Renal cortical epithelial cell (primary cell): ENCODE measurements around the gene FGF19. TPM values are rescaled to one million over a fixed set of nuclear protein-coding genes. Genes with fewer than 3 reads are reported as not detected.

Source experiments
- DNase-seq: peaks from one replicate; pipeline ENCODE4 v3.0.0-alpha.2; 2011; ENCODE audit warnings: low read depth
- total RNA-seq: library from RNA; depleted of rRNA; stranded (reverse); fragments of >200 nt; gene quantifications from 2 replicates; pipeline ENCODE4 v1.2.3, GENCODE V29; 2014

Gene FGF19
- total RNA-seq = not detected in 2 replicates

GRCh38 chr11:69703768-69704507 lies at the start of gene FGF19:
FGF19 (minus strand) TSS chr11:69704022; CDS start chr11:69703876, 146 bp downstream.
- no peak for DNase-seq

GRCh38 chr11:69752890-69753289 lies 49.1 kb upstream of the FGF19 start:
- no peak for DNase-seq

- no peak for DNase-seq
These were observed 47.2 kb upstream of the FGF19 start for GRCh38 chr11:69750875-69751597.

GRCh38 chr11:69750108-69750850 lies 46.5 kb upstream of the FGF19 start:
- DNase-seq = no peak

- DNase-seq = no peak
These were observed 44.8 kb upstream of the FGF19 start for GRCh38 chr11:69748637-69749036.

GRCh38 chr11:69746752-69747742 lies 43.2 kb upstream of the FGF19 start:
- no peak for DNase-seq

- no peak for DNase-seq
These were observed 42.3 kb upstream of the FGF19 start for GRCh38 chr11:69746140-69746539.

- no peak for DNase-seq
These were observed 41.4 kb upstream of the FGF19 start for GRCh38 chr11:69745201-69745600.

- DNase-seq = peak; percentile 93
These were observed 40.6 kb upstream of the FGF19 start for GRCh38 chr11:69744435-69744834.

GRCh38 chr11:69734841-69735240 lies 31.0 kb upstream of the FGF19 start:
- no peak for DNase-seq

- DNase-seq = no peak
These were observed 30.5 kb upstream of the FGF19 start for GRCh38 chr11:69734367-69734766.

GRCh38 chr11:69732910-69733309 lies 29.1 kb upstream of the FGF19 start:
- DNase-seq = no peak

- DNase-seq = no peak
These were observed 27.3 kb upstream of the FGF19 start for GRCh38 chr11:69731110-69731509.

- DNase-seq = no peak
These were observed 26.7 kb upstream of the FGF19 start for GRCh38 chr11:69730500-69730899.

- DNase-seq = no peak
These were observed 25.4 kb upstream of the FGF19 start for GRCh38 chr11:69729252-69729651.

GRCh38 chr11:69727266-69727665 lies 23.4 kb upstream of the FGF19 start:
- no peak for DNase-seq

- DNase-seq = no peak
These were observed 22.7 kb upstream of the FGF19 start for GRCh38 chr11:69726481-69726880.

- no peak for DNase-seq
These were observed 22.2 kb upstream of the FGF19 start for GRCh38 chr11:69726019-69726418.

GRCh38 chr11:69721745-69722144 lies 17.9 kb upstream of the FGF19 start:
- DNase-seq = peak; percentile 4

- peak; percentile 1 for DNase-seq
These were observed 17.3 kb upstream of the FGF19 start for GRCh38 chr11:69721106-69721505.

GRCh38 chr11:69718912-69719311 lies 15.1 kb upstream of the FGF19 start:
- DNase-seq = no peak
